Mucosa of rectum (tissue), 2 donors: ENCODE data around the gene PRKN.
"Not testable (repeated sequence)": the region's sequence is repeated elsewhere in the genome, so short reads cannot be mapped to it uniquely, and the experiment has no call there.

Source experiments
- H3K27ac ChIP-seq, 2 donors: one replicate each; pipeline ENCODE4 v1.7.0; 2013; ENCODE audit warnings: inconsistent platforms in 2 of 2, low read depth in 2 of 2, low read length in 2 of 2
- H3K27me3 ChIP-seq, 2 donors: one replicate each; pipeline ENCODE4 v1.7.0; 2013; ENCODE audit warnings: low read length in 2 of 2; ENCODE audit not compliant: control insufficient read depth in 2 of 2, insufficient read depth in 2 of 2
- H3K36me3 ChIP-seq, 2 donors: one replicate each; pipeline ENCODE4 v1.7.0; 2013; ENCODE audit warnings: low read length in 2 of 2; ENCODE audit not compliant: control insufficient read depth in 2 of 2, insufficient read depth in 2 of 2
- H3K4me1 ChIP-seq, 2 donors: one replicate each; pipeline ENCODE4 v1.7.0; 2013; ENCODE audit warnings: low read length in 2 of 2, mild to moderate bottlenecking in 1 of 2; ENCODE audit not compliant: control insufficient read depth in 2 of 2, insufficient read depth in 2 of 2
- H3K4me3 ChIP-seq, 2 donors: one replicate each; pipeline ENCODE4 v1.7.0; 2013; ENCODE audit warnings: low read length in 2 of 2
- H3K9ac ChIP-seq, 2 donors: one replicate each; pipeline ENCODE4 v1.7.0; 2013; ENCODE audit warnings: low read length in 2 of 2, low read depth in 1 of 2, mild to moderate bottlenecking in 1 of 2
- H3K9me3 ChIP-seq, 2 donors: one replicate each; pipeline ENCODE4 v1.7.0; 2013; ENCODE audit warnings: low read length in 2 of 2; ENCODE audit not compliant: control insufficient read depth in 2 of 2
- donor health status: healthy.
- donor health status: Normal muscosa, but diverticular disease.

PRKN gene

DNA sequence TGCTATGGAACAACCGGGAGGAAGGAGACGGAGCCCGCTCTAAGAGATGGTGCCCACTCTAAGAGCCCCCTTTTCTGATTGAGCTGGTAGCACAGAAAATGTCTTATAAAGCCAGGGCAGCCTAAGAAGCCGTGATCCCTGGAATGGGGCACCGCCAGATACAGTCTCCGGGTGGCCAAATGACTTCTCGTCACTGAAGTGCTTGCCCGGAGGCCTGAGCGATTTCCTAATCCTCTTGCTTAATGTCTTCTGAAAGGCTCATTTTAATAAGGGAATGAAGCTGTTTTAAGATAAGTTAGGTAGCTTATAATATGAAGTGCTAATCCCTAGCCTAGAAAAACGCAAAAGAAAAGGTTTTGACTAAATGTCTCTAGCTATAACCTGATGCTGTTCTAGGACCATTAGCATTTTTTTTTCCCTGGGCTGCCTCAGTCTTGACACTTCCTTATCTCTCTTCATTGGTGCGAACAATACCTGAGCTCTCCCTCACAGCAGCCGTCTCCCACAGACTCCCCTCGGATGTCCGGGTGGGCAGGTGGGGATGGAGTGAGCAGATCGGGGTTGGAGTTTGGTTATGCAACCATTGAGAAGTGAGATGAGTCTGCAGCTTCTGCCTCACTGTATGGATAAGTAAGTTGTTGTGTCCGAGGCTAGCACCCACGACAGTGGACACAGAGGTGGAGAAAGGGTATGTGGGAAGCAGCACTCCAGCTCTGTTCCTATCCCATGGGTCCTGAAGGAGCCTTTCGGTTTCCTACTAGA, 894.3 kb downstream of the PRKN start:
- no peaks in the 10 kb centered on the region for H3K9me3 ChIP-seq
- no peaks in the 10 kb centered on the region for H3K27me3 ChIP-seq
- H3K9ac ChIP-seq, result no peak overlapping the region
- no peak overlapping the region for H3K4me3 ChIP-seq
- no peaks in the 10 kb centered on the region for H3K4me1 ChIP-seq
- no peak overlapping the region for H3K27ac ChIP-seq
- H3K36me3 ChIP-seq, result no peaks in the 10 kb centered on the region

DNA sequence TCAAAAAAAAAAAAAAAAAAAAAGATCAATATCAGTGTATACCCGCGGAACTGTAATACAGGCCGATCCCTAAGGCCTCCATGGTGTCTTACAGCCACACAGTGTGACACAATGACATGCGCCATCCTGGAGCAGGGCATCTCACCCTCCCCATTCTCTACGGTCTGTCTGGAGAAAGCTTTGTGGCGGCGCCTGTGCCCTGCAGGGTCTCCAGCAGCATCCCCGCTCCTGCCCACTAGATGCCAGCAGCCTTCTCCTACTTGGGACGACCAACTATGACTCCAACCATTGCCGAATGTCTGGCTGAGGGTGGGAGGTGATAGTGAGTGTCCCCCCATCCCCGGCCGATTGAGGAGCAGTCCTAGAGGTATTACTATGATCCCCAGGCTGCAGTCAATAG, 894.9 kb downstream of the PRKN start:
- Histone ChIP-seq H3K36me3 (no peaks in the 10 kb centered on the region), H3K27me3 (no peaks in the 10 kb centered on the region), H3K9me3 (no peaks in the 10 kb centered on the region), H3K9ac (no peak overlapping the region), H3K4me3 (no peak overlapping the region), H3K27ac (no peak overlapping the region), H3K4me1 (no peaks in the 10 kb centered on the region)

DNA sequence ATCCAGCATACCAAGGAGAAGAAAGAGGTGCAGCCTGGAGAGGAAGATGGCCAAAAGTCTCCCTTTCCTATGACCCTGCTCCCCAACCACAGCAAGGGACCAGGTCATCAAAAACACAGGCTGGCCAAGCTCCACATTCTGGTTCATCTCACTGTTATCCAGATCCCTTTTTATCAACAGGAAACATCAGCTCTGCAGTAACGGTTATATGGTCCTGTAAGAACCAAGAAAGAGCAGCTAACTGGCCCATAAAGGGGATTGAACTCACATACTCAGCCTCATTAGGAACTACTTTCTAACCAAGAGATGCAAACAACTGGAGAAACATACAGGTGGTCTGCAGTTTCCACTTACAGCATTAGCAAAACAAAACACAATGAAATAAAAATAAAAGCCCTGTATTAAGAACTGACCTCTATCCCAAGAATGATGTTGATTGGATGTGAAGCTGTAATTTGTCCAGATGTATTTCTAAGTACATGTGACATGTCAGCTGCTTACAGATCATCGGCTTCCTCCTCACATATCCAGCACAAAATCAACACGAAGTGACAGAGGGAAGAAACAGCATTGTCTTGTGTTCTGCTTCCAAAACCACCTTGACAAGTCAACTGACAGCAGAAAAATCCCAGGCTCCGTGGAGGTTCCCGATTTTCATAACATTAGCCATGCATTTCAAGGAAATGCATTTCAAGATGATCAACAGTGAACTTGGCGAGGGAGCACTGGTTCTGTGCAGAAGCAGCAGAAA, 896.5 kb downstream of the PRKN start:
- Histone ChIP-seq H3K36me3 (no peaks in the 10 kb centered on the region), H3K27me3 (no peaks in the 10 kb centered on the region), H3K9ac (no peak overlapping the region), H3K4me1 (no peaks in the 10 kb centered on the region), H3K9me3 (no peaks in the 10 kb centered on the region), H3K4me3 (no peak overlapping the region), H3K27ac (no peak overlapping the region)

DNA sequence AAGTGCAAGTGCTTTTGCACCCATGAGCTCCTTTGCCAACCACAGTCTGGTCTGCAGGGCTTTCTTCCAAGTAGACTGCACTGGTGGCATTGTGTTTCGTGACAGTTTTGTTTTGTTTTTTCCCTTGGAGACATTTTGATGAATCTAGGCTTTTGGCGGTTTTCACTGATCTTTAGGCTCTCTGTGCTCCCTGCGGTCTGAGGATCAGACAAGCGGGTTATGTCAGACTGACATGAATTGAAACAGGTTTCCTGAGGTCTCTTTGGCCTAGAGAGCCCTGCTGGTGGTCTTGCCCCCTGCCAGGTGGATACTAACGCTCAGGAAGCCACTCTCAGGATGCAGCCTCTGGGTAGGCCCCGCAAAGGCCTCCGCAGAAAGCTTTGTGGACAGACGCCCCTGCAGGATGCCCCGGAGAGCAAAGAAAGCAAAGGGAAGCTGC, 898.3 kb downstream of the PRKN start:
- no peaks in the 10 kb centered on the region for H3K27me3 ChIP-seq
- no peak overlapping the region for H3K9ac ChIP-seq
- H3K4me3 ChIP-seq, result no peak overlapping the region
- H3K4me1 ChIP-seq, result no peaks in the 10 kb centered on the region
- no peaks in the 10 kb centered on the region for H3K9me3 ChIP-seq
- H3K36me3 ChIP-seq, result no peaks in the 10 kb centered on the region
- no peak overlapping the region for H3K27ac ChIP-seq

GRCh38 chr6:161828355-161828754, 899.2 kb downstream of the PRKN start:
- Histone ChIP-seq H3K27me3 (no peaks in the 10 kb centered on the region), H3K9me3 (no peaks in the 10 kb centered on the region), H3K27ac (no peak overlapping the region), H3K36me3 (no peaks in the 10 kb centered on the region), H3K9ac (no peak overlapping the region), H3K4me3 (no peak overlapping the region), H3K4me1 (no peaks in the 10 kb centered on the region)

- Histone ChIP-seq H3K27ac (no peak overlapping the region), H3K4me1 (no peaks in the 10 kb centered on the region), H3K4me3 (no peak overlapping the region), H3K9me3 (no peaks in the 10 kb centered on the region), H3K36me3 (no peaks in the 10 kb centered on the region), H3K27me3 (no peaks in the 10 kb centered on the region), H3K9ac (no peak overlapping the region)
These were observed 901.1 kb downstream of the PRKN start for GRCh38 chr6:161826512-161826911.

DNA sequence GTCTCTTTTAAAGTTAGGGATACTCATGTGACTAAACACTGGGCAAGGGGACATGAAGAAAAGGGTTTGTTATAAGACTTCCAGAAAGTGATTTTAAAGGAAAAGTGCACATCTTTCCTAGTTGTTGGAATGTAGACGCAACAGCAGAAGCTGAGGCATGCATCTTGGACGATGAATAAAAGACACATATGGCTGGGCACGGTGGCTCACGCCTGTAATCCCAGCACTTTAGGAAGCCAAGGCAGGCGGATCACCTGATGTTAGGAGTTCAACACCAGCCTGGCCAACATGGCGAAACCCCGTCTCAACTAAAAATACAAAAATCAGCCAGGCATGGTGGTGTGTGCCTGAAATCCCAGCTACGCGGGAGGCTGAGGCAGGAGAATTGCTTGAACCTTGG, 905.4 kb downstream of the PRKN start:
- H3K9me3 ChIP-seq, H3K9ac ChIP-seq, H3K4me1 ChIP-seq, H3K27me3 ChIP-seq, H3K27ac ChIP-seq, H3K4me3 ChIP-seq, H3K36me3 ChIP-seq: not testable (repeated sequence)

- H3K36me3 ChIP-seq, result no peaks in the 10 kb centered on the region
- H3K27ac ChIP-seq, result no peak overlapping the region
- H3K4me1 ChIP-seq, result no peaks in the 10 kb centered on the region
- no peak overlapping the region for H3K4me3 ChIP-seq
- H3K27me3 ChIP-seq, result no peaks in the 10 kb centered on the region
- no peak overlapping the region for H3K9ac ChIP-seq
- H3K9me3 ChIP-seq, result peaks cover 0 to 1% of the 10 kb centered on the region in 2 donors
These were observed 909.7 kb downstream of the PRKN start for GRCh38 chr6:161817881-161818280.

- Histone ChIP-seq H3K36me3 (no peaks in the 10 kb centered on the region), H3K27me3 (no peaks in the 10 kb centered on the region), H3K9ac (no peak overlapping the region), H3K27ac (no peak overlapping the region), H3K4me1 (no peaks in the 10 kb centered on the region), H3K9me3 (peaks cover 0 to 2% of the 10 kb centered on the region in 2 donors), H3K4me3 (no peak overlapping the region)
These were observed 911.6 kb downstream of the PRKN start for GRCh38 chr6:161815965-161816364.

DNA sequence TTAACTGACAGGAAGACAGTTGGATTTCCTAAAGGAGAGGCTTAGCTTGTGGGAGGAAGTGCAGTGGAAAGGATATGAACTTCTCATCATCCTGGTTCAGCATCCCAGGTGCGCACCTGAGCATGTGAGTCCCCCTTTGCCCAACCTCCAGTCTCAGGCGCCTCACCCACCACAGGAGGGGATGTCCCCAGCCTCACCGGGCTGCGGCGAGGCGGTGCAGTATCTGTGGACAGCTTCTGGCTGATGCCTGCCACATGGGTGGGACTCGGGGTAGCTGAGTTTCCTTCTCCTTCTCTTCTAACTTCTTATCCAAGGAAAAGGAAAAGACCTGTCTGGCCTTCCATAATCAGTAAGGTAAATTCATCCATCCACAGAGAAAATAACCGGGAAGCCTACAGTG, 914.4 kb downstream of the PRKN start:
- Histone ChIP-seq H3K9ac (no peak overlapping the region), H3K27ac (no peak overlapping the region), H3K4me3 (no peak overlapping the region), H3K9me3 (peaks cover 0 to 2% of the 10 kb centered on the region in 2 donors), H3K27me3 (no peaks in the 10 kb centered on the region), H3K36me3 (no peaks in the 10 kb centered on the region), H3K4me1 (no peaks in the 10 kb centered on the region)
